ENCODE data around the gene ABL2. TPM values are rescaled to one million over a fixed set of nuclear protein-coding genes. Genes with fewer than 3 reads are reported as not detected.

The ABL2 gene
- total RNA-seq, 4 donors from 2014 or later = 6.8 to 22.2 (median 12.2) TPM

DNA sequence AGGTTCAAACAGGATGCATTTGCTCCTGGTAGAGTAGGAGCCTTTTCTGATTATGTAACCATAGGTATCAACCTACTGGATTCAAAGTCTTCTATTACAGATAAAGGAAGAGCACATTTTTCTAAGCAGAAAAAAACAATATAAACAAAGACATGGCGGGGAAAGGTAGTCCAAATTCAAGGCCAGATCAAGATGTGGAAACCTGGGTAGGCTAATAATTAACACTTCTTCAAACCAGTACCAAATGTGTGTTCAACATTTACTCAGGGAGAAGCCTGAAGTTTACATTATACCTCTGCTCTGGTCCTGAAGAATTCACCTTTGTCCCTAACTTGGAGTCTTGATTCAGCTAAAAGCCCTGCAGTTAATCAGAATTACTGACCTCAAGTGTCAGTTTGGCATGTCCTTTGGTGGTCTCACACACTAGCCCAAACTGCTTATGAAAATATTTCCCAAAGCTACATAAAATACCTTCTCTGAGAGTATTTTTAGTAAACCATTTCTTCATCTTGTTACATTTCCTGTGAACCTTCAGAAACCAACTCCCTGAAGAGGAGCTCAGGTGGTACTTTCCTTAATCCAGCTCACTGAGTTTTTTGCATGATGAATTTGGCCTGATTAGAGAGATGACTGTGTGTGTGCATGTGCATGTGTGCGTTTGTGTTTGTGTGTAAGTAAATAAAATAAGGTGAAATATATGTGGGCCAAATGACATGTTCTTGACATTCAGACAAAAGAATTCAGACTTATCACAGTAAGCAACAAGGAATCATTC is 77.4 kb downstream of the ABL2 start:
- peaks cover 3% of the 10 kb centered on the region for H3K4me1 ChIP-seq
- H3K27me3 ChIP-seq = no peaks in the 10 kb centered on the region
- H3K27ac ChIP-seq = no peak overlapping the region
- H3K4me3 ChIP-seq = no peak overlapping the region
- no peaks in the 10 kb centered on the region for H3K36me3 ChIP-seq
- no peak for TF ChIP-seq POLR2A (IDR thresholded peaks at IDR 0.05)
- TF ChIP-seq CTCF (IDR thresholded peaks at IDR 0.05) = no peak
- TF ChIP-seq POLR2AphosphoS5 (IDR thresholded peaks at IDR 0.05) = no peak
- no peak for TF ChIP-seq EP300 (IDR thresholded peaks at IDR 0.05)
- WGBS = 91% methylated on average over 2 of the region's 2 CpGs
- no peaks in the 10 kb centered on the region for H3K9me3 ChIP-seq
- DNase-seq (ENCODE audit: low spot score in 2 of 2) = no peak

DNA sequence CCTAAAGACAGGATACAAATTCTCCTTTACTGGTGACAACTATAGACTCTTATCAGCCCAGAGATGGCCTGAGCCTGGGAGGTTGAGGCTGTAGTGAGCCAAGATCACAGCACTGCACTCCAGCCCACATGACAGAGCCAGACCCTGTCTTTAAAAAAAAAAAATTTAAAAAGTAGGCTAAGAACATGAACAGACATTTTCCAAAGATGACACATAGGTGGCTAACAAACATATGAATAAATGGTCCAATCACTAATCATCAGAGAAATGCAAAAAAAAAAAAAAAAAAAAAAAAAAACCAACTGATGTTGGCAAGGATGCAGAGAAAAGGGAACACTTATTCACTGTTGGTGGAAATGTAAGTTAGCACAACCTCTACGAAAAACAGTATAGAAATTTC is 82.6 kb downstream of the ABL2 start:
- Histone ChIP-seq H3K9me3 (no peaks in the 10 kb centered on the region), H3K27me3 (no peaks in the 10 kb centered on the region), H3K36me3 (no peaks in the 10 kb centered on the region), H3K4me1 (peaks cover 19% of the 10 kb centered on the region), H3K27ac (no peak overlapping the region), H3K4me3 (no peak overlapping the region)
- no peak for DNase-seq (ENCODE audit: low spot score in 2 of 2)
- TF ChIP-seq EP300 (IDR thresholded peaks at IDR 0.05) = no peak
- TF ChIP-seq POLR2AphosphoS5 (IDR thresholded peaks at IDR 0.05) = no peak
- no peak for TF ChIP-seq CTCF (IDR thresholded peaks at IDR 0.05)
- no peak for TF ChIP-seq POLR2A (IDR thresholded peaks at IDR 0.05)
- 100% methylated on average over 1 of the region's 1 CpG for WGBS

GRCh38 chr1:179146476-179146875 is 83.0 kb downstream of the ABL2 start:
- WGBS = 92% methylated on average over 5 of the region's 5 CpGs
- Histone ChIP-seq H3K9me3 (no peaks in the 10 kb centered on the region), H3K27ac (no peak overlapping the region), H3K4me1 (peaks cover 23% of the 10 kb centered on the region), H3K27me3 (no peaks in the 10 kb centered on the region), H3K36me3 (no peaks in the 10 kb centered on the region), H3K4me3 (no peak overlapping the region)
- no peak for DNase-seq (ENCODE audit: low spot score in 2 of 2)
- no peak for TF ChIP-seq POLR2A (IDR thresholded peaks at IDR 0.05)
- no peak for TF ChIP-seq POLR2AphosphoS5 (IDR thresholded peaks at IDR 0.05)
- no peak for TF ChIP-seq CTCF (IDR thresholded peaks at IDR 0.05)
- TF ChIP-seq EP300 (IDR thresholded peaks at IDR 0.05) = no peak

- Histone ChIP-seq H3K4me3 (no peak overlapping the region), H3K27me3 (no peaks in the 10 kb centered on the region), H3K27ac (no peak overlapping the region), H3K4me1 (peaks cover 31% of the 10 kb centered on the region), H3K36me3 (no peaks in the 10 kb centered on the region), H3K9me3 (no peaks in the 10 kb centered on the region)
- WGBS = 96% methylated on average over 3 of the region's 3 CpGs
- TF ChIP-seq POLR2AphosphoS5 (IDR thresholded peaks at IDR 0.05) (no peak), EP300 (IDR thresholded peaks at IDR 0.05) (no peak), CTCF (IDR thresholded peaks at IDR 0.05) (no peak), POLR2A (IDR thresholded peaks at IDR 0.05) (no peak)
- no peak for DNase-seq (ENCODE audit: low spot score in 2 of 2)
Observed at GRCh38 chr1:179145521-179145920, 84.0 kb downstream of the ABL2 start.

GRCh38 chr1:179144626-179145025 is 84.9 kb downstream of the ABL2 start:
- TF ChIP-seq EP300 (IDR thresholded peaks at IDR 0.05) = no peak
- no peak for TF ChIP-seq POLR2AphosphoS5 (IDR thresholded peaks at IDR 0.05)
- TF ChIP-seq POLR2A (IDR thresholded peaks at IDR 0.05) = no peak
- TF ChIP-seq CTCF (IDR thresholded peaks at IDR 0.05) = no peak
- Histone ChIP-seq H3K4me1 (peaks cover 31% of the 10 kb centered on the region), H3K9me3 (no peaks in the 10 kb centered on the region), H3K27ac (no peak overlapping the region), H3K4me3 (no peak overlapping the region), H3K36me3 (no peaks in the 10 kb centered on the region), H3K27me3 (no peaks in the 10 kb centered on the region)
- 89% methylated on average over 1 of the region's 1 CpG for WGBS
- DNase-seq (ENCODE audit: low spot score in 2 of 2) = no peak
